ENCODE measurements around the gene HNRNPUL1. TPM values are rescaled to one million over a fixed set of nuclear protein-coding genes. Genes with fewer than 3 reads are reported as not detected.

Gene HNRNPUL1
- total and polyA plus RNA-seq, 9 of the 15 experiments (the other 6 are each of a cell fraction or from before 2014, with no cell fraction given): 7.3 to 211 (median 85.0) TPM

- no peak for TF ChIP-seq ZNF655 (CRISPR knock-in tag; IDR thresholded peaks at IDR 0.05)
- TF ChIP-seq HOXB6 (CRISPR knock-in tag; IDR thresholded peaks at IDR 0.05; ENCODE audit: borderline replicate concordance): no peak
- no peak for TF ChIP-seq HCFC1 (IDR thresholded peaks at IDR 0.05; ENCODE audit: low read depth, low read length)
- TF ChIP-seq TRIM25 (IDR thresholded peaks at IDR 0.05; ENCODE audit: borderline replicate concordance): no peak
- no peak for TF ChIP-seq ZNF431 (CRISPR knock-in tag; IDR thresholded peaks at IDR 0.05)
- peak; percentile 60 for TF ChIP-seq RB1 (IDR thresholded peaks at IDR 0.05; ENCODE audit: low read depth)
- TF ChIP-seq E2F6 (IDR thresholded peaks at IDR 0.05; ENCODE audit: borderline replicate concordance in 1 of 2, extremely low read depth in 1 of 2, insufficient read depth in 1 of 2, insufficient read length in 1 of 2, low read depth in 1 of 2, low read length in 1 of 2, poor library complexity in 1 of 2, severe bottlenecking in 1 of 2): peak; percentile 82 to 98
- TF ChIP-seq FUS (optimal IDR thresholded peaks at IDR 0.05; ENCODE audit: low read depth, low read length): peak; percentile 41
- TF ChIP-seq POLR2AphosphoS5 (IDR thresholded peaks at IDR 0.05; ENCODE audit: control insufficient read depth, insufficient read depth, low read depth, low read length): peak; percentile 75
- no peak for TF ChIP-seq ZFP30 (CRISPR knock-in tag; IDR thresholded peaks at IDR 0.05; ENCODE audit: borderline replicate concordance)
- no peak for TF ChIP-seq THAP7 (CRISPR knock-in tag; IDR thresholded peaks at IDR 0.05)
- no peak for TF ChIP-seq PTBP1 (IDR thresholded peaks at IDR 0.05; ENCODE audit: low read depth, low read length)
- 0 out of 2 replicates have a peak, but pooled peaks have one; percentile 74 for TF ChIP-seq SRSF1 (IDR thresholded peaks at IDR 0.05; ENCODE audit: low read depth, low read length)
- no peak for TF ChIP-seq ZNF282 (CRISPR knock-in tag; IDR thresholded peaks at IDR 0.05)
- TF ChIP-seq NFXL1 (CRISPR knock-in tag; IDR thresholded peaks at IDR 0.05): no peak
- no peak for TF ChIP-seq RFX1 (IDR thresholded peaks at IDR 0.05)
- no peak for TF ChIP-seq SMARCC2 (IDR thresholded peaks at IDR 0.05; ENCODE audit: low read depth)
- no peak for TF ChIP-seq CREB3L1 (IDR thresholded peaks at IDR 0.05; ENCODE audit: borderline replicate concordance, low read depth)
Observed at GRCh38 chr19:41353466-41354342, 89.5 kb downstream of the HNRNPUL1 start, which contains the start of gene TGFB1 (continued).

All from K562 (cell line).